ENCODE results near the gene RSF1.
"Not testable (repeated sequence)": the region's sequence is repeated elsewhere in the genome, so short reads cannot be mapped to it uniquely, and the experiment has no call there.

The RSF1 gene, protein sequence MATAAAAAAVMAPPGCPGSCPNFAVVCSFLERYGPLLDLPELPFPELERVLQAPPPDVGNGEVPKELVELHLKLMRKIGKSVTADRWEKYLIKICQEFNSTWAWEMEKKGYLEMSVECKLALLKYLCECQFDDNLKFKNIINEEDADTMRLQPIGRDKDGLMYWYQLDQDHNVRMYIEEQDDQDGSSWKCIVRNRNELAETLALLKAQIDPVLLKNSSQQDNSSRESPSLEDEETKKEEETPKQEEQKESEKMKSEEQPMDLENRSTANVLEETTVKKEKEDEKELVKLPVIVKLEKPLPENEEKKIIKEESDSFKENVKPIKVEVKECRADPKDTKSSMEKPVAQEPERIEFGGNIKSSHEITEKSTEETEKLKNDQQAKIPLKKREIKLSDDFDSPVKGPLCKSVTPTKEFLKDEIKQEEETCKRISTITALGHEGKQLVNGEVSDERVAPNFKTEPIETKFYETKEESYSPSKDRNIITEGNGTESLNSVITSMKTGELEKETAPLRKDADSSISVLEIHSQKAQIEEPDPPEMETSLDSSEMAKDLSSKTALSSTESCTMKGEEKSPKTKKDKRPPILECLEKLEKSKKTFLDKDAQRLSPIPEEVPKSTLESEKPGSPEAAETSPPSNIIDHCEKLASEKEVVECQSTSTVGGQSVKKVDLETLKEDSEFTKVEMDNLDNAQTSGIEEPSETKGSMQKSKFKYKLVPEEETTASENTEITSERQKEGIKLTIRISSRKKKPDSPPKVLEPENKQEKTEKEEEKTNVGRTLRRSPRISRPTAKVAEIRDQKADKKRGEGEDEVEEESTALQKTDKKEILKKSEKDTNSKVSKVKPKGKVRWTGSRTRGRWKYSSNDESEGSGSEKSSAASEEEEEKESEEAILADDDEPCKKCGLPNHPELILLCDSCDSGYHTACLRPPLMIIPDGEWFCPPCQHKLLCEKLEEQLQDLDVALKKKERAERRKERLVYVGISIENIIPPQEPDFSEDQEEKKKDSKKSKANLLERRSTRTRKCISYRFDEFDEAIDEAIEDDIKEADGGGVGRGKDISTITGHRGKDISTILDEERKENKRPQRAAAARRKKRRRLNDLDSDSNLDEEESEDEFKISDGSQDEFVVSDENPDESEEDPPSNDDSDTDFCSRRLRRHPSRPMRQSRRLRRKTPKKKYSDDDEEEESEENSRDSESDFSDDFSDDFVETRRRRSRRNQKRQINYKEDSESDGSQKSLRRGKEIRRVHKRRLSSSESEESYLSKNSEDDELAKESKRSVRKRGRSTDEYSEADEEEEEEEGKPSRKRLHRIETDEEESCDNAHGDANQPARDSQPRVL (N-terminal part only)

DNA sequence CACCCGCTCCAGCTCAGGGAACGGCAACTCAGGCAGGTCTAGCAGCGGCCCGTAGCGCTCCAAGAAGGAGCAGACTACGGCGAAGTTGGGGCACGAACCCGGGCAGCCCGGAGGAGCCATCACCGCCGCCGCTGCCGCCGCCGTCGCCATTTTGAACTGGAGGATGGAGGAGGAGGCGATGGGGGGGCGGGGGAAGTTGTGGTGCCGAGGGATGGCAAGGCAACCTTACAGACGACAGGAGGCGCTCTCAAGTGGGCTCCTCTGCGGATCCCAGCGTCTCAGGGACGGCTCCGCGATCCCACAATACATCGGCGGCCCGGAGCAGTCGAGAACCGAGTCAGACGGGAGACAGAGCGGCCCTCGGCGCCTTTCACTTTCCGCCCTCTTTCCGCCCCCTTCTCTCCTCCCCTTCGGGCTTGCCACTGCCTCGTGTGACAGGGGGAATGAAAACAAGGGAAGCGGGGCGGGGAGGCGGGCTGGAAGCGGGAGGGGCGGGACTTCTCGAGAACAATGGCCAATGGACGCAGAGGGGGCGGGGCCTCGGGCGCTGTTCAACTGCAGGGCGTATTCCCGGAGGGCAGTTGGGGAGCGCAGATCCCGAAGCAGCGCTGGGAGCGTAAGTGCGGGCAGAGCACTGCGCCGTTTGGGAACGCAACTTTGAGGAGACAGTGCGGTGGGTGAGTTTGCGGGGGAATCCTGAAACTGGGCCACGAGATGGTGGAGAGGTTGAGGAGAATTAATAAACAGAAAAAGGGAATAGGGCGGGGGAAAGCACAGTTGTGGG lies at the start of gene RSF1, which contains the start of gene AAMDC:
Gene RSF1, minus strand, starts transcription at position 158 of the 784 bp plus-strand sequence. Its CDS starts 8 bp downstream, at position 150.
Gene AAMDC, plus strand, starts transcription at position 580 of the 784 bp plus-strand sequence. CDS start 21,353 bp downstream, outside the sequence.
- peak; percentile 97 for DNase-seq

- no peak for DNase-seq
Observed at GRCh38 chr11:77868744-77869143, 48.2 kb upstream of the RSF1 start.

- DNase-seq = no peak
Observed at GRCh38 chr11:77866336-77866735, 45.8 kb upstream of the RSF1 start.

DNA sequence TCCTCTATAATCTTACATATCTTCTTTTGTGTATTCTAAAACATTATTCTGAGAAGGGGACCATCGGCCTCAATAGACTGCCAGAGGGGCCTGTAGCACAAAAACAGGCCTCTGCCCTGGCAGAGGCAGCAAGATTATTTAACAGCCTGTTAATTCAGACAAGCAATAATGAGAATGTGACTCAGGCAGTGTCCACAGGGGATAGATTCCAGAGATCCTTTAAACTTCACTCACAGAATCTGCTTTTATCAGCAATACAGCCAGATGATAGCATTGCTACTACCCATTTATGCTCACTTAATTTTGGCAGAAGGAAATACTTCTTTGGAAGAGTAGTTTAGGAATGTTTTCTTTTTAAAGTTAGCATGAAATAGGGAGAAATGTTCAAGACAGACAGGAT lies 45.3 kb upstream of the RSF1 start:
- no peak for DNase-seq

DNA sequence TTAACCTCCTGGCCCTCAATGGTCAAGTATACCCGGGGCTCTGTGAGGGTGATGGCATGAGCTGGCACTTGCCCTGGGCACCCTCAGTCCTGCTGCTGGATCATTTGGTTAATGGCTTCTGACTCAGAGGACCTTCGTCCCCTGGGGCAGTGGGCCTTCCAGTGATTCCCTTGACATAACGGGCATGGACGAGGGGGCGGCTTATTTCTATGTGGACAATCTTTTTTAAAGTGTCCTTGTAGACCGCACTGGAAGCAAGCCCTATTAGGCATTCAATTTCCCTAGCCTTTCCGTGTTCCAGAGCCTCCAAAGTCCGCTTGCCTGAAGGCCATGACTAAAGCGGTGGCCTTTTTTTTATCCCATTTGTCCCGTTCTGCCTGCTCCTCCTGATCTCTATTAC lies 40.9 kb upstream of the RSF1 start:
- DNase-seq = not testable (repeated sequence)

GRCh38 chr11:77857906-77858457 lies 37.5 kb upstream of the RSF1 start:
- not testable (repeated sequence) for DNase-seq

- no peak for DNase-seq
Observed at GRCh38 chr11:77854838-77855237, 34.3 kb upstream of the RSF1 start.

DNA sequence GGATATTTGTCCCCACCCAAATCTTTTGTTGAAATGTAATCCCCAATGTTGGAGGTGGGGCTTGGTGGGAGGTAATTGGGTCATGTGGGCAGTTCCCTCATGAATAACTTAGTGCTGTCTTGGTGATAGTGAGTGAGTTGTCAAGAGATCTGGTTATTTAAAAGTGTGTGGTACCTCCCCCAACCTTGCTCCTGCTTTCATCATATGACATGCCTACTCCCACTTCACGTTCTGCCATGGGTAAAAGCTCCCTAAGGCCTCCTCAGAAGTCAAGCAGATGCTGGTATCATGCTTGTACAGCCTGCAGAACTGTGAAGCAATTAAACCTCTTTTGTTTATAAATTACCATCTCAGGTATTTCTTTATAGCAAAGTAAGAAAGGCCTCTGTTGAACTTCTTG lies 31.0 kb upstream of the RSF1 start:
- DNase-seq = no peak

GRCh38 chr11:77843700-77844099 lies 23.2 kb upstream of the RSF1 start:
- not testable (repeated sequence) for DNase-seq

DNA sequence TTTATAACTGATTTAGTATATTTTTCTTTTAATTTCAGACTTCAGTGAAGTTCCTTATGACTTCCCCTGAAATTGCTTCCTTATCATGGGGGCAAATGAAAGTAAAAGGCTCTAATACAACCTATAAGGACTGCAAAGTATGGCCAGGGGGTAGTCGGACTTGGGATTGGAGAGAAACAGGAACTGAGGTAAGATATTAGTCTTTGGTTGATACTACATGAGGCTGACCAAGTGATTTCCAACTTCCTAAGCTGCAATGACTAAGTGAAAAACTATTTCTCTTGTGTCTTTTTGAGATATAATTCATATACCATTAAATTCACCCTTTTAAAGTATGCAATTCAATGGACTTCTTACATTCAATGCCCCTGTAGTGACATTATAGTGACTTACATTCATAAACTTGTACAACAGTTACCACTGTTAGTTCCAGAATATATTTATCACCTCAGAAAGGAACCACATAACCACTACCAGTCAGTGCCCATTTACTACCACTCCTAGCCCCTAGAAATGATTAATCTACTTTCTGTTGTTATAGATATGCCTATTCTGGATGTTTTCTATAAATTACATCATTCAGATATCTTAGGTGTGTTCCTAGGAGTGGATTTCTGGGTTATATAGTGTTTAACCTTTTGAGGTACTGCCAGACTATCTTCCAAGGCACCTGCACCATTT lies 22.1 kb upstream of the RSF1 start:
- no peak for DNase-seq

GRCh38 chr11:77833302-77833701 lies 12.8 kb upstream of the RSF1 start:
- DNase-seq = no peak

GRCh38 chr11:77828926-77829325 lies 8.4 kb upstream of the RSF1 start:
- no peak for DNase-seq

GRCh38 chr11:77823775-77824174 lies 3.3 kb upstream of the RSF1 start:
- DNase-seq = no peak

DNA sequence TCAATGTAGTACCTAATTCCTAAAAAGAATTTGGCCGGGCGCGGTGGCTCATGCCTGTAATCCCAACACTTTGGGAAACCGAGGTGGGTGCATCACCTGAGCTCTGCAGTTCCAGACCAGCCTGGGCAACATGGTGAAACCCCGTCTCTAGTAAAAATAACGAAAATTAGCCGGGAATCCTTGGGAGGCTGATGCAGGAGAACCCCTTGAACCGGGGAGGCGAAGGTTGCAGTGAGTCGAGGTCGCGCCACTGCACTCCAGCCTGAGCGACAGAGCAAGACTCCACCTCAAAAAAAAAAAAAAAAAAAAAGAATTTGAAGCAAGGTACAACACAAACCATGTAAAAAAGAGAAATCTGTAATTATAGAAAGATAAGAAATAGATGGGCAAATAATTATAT lies 1.6 kb upstream of the RSF1 start:
- DNase-seq = not testable (repeated sequence)

DNA sequence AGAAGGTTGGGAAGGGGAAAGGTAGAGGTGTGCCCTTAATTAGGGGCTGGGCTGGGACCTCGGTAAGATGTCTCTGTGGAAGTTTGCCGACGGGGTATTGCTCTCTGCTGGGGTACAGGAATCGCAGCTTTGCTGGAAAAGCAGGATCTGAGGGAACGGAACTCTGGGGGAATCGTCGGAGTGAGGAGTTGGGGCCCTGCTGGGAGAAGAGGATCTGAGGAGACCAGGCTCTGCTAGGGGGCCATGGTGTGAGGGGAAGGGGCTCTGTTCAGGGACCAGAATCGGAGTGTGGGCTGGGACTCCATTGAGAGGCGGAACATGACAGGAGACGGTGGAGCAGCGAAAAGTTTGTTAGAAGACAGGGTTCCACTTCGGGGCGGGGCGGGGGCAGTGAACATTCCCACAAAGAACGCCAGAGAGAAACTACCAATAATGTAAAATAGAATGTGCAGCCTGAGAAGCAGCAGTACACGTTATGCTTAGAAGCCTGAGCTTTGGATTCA lies 878 bp upstream of the RSF1 start:
- DNase-seq = peak; percentile 11

GRCh38 chr11:77819921-77820564 lies 479 bp downstream of the RSF1 start:
- peak; percentile 40 for DNase-seq

DNA sequence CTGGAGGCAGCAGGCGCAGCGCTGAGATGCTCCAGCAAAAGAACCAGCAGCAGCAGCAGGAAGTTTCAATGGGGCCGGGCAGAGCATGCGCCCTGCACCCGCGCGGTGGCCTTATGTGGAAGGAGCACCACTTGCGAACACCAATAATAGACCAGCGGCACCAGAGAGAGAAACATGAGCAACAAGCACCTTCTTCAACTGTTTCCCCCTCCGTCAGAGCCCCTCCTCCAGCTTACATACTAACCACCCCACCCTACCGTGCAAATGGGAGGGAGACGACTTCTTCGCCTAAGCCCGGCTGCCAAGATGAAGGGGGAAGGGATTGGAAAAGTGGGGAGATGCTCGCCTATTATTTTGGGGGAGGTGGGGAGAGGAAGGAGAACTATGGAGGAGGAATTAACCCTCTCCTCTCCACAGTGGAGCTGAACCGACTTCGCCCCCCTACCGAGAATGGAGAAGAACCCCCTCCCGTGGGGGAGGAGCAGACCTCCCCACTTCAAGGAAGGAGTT lies 1.1 kb downstream of the RSF1 start:
- DNase-seq = peak; percentile 87

GRCh38 chr11:77815459-77815858 lies 5.1 kb downstream of the RSF1 start:
- DNase-seq = no peak

GRCh38 chr11:77814848-77815247 lies 5.7 kb downstream of the RSF1 start:
- no peak for DNase-seq

DNA sequence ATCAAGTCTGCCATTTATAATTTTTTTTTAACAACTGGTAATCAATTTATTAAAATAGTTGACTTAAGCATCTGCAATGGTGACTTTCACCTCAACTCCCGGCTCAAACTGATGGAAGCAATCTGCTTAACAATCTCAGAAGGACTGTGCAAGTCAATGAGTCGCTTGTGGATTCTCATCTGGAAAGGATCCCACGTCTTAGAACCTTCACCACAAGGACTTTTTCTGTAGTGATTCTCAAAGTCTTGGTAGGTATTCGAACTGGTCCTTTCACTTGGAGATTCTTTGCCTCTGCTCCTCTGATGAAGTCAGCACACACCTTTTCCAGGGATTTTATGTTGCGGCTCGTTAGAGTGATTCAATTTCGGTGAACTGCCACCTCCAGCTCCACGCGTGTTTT lies 7.3 kb downstream of the RSF1 start:
- DNase-seq = no peak

All from activated naive CD4-positive, alpha-beta T cell treated with Interleukin-2 at 50 U/mL for 16 hours (primary cell).